Ureter (tissue), 1 donor: ENCODE results near the gene RERG. TPM values are rescaled to one million over a fixed set of nuclear protein-coding genes. Genes with fewer than 3 reads are reported as not detected.
"Not testable (repeated sequence)": the region's sequence is repeated elsewhere in the genome, so short reads cannot be mapped to it uniquely, and the experiment has no call there.

Source experiments
- DNase-seq: peaks from one replicate; pipeline ENCODE4 v3.0.0-alpha.2; 2020; ENCODE audit warnings: low spot score
- total RNA-seq: library from RNA; stranded (reverse); gene quantifications from one replicate; pipeline ENCODE4 v1.2.4, GENCODE V29; 2023
- donor health status: DM: yes; HTN: yes; CAD: no.

Gene RERG
- total RNA-seq, 1 donor from 2014 or later, result 22.2 TPM

DNA sequence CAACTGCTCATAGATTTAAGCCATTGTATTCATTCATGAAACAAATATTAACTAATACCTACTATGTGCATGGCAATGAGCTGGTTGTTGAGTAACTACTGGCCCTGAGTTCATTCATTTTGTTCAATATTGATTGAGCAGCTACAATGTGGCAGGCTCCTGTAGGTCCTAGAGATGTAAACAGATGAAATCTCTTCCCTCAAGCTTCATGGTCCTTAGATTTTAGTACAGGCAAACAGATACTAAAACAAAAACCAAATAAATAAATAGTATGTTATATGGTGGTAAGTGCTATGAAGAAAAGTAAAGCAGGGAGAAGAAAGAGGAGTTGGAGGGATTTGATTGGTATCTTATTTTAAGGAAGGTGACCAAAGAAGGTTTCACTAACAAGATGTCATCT, 77.8 kb downstream of the RERG start:
- DNase-seq, result no peak

DNA sequence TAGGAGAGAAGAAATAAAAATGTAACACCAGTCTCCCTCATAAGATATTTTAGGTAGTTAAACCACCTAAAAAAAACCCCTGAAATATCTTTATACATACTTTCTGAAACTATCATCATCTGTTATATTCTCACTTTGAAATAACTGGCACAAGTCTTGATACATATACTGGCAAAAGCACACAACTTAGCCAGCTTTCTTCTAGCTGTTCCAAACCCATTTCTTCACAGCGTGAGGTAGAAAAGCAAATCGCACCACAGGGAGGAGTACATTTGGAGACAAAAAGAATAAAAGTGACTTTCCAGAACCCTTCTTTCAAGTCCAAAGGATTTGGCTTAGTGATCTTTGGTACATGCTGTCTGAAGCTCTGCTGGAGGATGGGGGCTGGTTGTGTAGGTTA, 78.5 kb downstream of the RERG start:
- DNase-seq, result no peak

DNA sequence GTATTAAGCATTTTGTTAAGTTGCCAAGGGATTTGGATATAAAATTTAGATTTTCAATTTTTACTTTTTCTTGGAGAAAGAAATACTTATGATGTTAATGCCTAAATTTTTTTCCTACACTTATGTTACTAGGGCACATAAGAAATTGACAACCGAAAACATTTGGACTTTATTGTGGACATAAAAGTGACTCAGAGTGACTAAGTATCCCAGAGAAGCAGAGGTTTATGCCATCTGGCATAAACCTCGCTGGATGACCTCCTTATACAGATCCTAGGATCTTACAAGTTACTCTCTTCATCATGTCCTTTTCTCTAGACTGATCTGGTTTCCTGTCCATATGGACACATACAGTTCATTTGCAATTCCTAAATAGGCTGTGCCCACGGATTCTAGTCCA, 89.8 kb downstream of the RERG start:
- no peak for DNase-seq

DNA sequence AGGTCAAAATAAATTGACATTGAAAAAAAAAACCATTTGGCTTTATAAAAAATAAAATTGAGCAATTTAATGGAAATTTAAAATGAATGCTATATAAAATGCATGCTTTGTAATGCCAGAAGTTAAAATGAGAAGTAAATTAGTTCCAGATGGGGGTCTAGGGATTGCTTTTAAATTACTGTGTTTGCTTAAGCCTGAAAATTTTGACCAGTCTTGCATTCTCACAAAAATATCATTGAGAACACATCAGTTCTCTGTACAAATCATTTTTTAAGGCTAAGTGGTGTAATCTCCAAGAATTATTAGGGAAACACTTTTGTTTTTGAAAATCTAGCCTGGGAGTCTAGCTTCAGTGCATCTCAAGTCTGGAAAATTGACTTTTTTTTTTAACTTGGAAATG, 90.7 kb downstream of the RERG start:
- DNase-seq, result no peak

DNA sequence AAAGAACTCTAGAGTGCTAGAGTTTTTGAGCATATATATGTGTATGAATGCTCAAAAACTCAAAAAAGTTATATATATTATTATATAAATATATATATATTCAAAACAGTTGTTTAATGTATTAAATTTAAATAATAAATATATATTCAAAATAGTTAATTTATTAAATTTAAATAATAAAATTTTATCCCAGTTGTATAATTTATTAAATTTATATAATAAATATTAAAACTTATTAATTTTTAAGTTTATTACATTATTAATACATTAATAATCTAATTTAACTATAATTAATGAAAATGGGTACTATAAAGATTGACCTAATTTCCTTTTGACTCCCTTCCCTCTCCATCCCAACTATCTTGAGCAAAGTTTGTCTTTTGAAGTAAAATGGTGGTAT, 97.8 kb downstream of the RERG start:
- no peak for DNase-seq

DNA sequence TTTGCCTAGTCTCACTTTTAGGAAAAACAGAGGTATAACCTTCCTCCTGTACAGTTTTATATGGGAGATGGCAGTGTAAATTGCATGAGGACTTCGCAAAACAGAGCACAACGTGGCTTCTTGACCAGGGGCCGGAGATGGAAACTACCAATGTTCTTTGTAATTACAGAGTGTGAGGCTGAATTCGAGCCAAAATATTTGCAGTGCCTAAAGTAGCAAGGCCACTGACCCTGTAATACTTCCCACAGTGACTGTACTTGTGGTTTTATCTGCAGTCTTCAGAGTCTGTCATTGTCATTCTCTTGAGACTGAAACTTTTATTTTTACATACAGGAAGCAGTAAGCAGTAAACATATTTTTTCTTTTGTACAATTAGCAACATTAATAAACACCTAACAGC, 98.9 kb downstream of the RERG start:
- DNase-seq, result no peak

DNA sequence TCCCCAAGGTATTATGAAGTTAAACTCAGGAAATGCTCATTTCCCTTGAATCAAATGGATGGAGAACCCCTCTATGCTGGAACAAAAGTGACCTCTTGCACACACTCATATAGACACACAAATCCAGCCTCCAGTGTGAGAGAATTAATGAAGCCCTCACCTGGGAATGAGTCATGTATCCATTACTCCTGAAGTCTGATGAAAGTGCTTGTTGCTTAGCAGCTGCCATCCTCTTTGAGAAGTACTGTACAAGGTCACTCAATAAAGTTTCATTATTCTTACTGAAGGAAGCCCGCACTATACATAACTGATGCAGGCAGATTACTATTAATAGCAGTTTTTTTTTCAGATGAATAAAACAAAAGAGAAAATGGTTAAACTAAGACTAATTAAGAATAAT, 102.3 kb downstream of the RERG start:
- no peak for DNase-seq

DNA sequence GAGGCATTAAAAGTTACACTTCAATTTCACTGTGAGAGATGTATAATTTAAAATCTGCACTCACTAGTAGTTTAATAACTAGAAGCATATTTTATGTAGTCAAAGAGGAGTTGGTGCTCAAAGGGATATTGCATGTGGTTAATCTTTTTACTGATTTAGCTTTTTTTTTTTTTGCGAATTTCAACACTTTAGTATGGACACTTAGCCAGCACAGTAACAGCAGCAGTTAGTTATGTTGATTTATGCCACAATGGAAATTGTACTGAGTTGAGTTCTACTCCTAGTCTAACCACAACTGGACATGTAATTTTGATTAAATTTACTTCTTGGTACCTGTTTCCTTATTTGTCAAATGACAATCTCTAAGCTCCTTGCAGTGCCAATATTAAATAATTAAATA, 104.2 kb downstream of the RERG start:
- DNase-seq, result no peak

DNA sequence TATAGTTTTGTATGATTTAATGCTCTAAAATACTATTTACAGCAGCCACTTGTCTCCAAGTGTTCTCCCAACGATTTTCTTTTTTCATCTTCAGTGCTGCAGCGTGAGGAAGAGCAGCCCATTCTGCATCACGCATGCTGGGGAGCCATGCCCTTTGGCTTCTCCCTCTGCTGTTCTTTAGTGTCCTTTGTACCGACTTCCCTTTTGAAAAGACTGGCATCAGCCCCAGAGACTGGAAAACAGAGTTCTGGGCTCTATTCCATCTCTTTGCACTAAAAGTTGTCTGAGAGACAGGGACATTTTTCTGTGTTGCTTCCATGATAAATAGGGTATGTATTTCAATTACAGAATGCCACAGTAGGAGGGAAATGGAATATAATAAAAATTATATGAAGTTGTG, 105.1 kb downstream of the RERG start:
- DNase-seq, result no peak

DNA sequence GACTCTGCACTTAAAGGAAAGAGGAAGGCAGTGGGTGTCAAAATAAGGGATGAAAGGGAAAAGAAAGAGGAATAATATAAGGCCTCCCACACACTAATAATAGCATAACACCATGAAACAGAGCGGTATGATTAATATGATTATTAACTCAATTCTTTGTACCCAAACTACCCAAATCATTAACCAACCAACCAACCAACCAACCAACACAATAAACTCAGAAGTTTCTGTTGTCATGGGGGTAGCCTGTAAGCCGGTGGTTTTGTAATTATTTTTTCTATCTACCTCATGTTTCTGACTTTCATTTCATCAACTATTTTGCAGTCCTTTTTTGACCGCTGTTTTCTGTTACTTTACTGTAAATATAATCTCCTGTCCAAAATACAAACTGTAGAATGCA, 105.8 kb downstream of the RERG start:
- no peak for DNase-seq

DNA sequence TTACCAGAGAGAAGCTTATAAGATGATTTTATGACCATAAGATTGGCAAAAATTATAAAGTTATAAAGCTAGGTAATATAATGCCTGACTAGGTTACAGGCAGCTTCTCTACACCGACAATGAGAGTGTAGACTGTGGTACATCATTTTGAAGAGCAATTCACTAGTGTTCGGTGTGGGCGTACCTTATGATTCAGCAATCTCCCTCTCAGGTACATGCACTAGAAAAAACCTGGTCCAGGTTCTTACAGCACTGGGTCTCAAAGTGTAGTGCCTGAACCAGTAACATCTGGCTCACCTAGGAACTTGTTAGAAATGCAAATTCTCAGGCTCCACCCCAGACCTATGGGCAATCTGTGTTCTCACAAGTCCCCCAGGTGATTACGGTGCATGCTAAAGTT, 106.7 kb downstream of the RERG start:
- DNase-seq, result no peak

DNA sequence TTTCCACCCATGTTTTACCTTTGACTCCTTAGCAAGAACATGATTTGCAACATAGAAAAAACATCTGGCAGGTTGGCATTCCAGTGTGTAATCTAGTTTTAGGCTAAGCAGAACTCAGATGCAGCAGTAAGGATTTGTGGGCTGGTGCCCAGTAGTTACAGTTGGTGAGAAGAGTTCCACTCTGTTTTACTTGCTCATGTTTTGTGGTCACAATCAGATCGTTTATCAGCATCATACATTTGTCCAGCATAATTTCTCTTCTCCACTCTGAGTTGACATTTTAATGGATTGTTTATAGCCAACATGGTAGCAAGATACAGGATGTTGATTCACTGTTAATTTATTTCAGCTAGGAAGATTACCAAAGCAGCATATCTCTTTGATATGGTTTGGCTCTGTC, 128.4 kb downstream of the RERG start:
- DNase-seq, result no peak

DNA sequence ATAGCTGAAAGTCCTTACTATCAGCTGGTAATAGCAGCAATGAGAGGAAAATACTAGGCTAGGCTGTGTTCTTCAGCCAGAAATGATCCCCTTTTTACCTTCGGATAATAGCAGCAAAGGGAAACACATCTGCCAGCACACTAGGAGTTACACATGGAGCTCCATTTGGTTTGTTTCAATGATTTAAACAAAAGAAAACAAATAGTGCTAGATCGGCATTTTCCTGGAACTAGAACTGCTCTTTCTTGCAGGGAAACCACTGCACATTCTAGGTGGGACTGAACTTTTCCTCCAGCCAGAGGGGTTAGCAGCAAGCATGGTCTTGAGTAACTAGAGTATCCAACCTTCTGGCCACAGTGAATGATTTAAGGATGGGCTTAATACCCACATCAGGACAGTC, 130.8 kb downstream of the RERG start:
- no peak for DNase-seq

DNA sequence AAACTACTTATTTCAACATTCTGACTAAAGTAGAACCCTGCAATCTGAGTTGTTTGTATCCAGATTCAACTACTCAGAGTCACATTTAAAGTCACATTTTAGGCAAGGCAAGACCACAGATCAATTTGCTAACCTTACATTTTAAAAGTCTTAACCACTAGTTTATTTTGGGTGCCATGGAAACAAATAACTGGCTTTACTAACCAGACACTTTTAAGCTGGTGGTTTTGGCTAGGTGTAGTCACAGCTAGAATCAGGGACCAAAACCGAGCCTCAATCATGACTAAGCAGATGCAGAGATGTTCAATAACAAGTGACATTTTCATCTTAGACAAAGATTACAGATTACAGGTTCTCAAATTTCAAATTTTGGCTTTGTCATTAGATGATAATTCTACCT, 133.1 kb downstream of the RERG start:
- no peak for DNase-seq

DNA sequence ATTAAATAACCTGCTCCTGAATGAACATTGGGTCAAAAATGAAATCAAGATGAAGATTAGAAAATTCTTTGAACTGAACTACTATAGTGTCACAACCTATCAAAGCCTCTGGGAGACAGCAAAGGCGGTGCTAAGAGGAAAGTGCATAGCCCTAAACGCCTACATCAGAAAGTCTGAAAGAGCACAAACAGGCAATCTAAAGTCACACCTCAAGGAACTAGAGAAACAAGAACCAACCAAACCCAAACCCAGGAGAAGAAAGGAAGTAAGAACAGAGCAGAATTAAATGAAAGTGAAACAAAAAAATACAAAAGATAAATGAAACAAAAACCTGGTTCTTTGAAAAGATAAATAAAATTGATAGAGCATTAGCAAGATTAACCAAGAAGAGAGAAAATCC, 143.5 kb downstream of the RERG start:
- not testable (repeated sequence) for DNase-seq

DNA sequence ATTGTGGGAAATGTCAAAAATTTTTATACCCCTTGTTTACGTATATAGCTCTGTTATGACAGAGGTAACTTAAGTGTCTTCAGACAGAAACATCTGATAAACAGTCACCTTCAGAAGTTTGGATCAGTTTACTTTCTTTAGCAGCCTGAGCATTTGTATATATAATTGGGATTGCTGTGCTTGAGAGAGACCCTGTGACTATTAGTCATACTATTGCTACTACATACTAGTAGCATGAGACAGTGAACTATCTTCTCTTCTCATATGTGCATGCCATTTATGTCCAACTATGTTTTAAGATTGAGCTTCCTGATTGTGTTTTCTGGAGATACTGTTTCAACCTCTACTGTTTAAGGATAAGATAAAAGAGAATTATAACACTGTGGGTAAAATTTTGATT, 146.9 kb downstream of the RERG start:
- no peak for DNase-seq

DNA sequence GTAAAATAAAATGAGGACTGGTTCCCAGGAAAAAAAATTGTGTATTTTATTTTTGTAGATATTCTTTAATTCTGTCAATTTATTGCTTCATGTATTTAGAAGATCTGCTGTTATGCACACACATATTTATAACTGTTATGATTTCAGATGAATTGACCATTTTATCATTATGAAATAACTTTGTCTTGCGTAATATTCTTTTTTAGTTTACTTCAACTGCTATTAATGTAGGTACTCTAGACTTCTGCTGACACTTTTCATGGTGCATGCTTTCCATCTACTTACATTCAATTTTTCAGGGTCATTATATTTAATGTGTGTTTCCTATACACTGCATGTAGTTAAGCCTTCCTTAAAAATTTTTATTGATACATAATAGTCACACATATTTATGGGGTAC, 162.1 kb downstream of the RERG start:
- no peak for DNase-seq

Other genes starting within 250 kb of the RERG start
- not detected for gene PDE6H, start 248.4 kb downstream of the RERG start, total RNA-seq
- 3.0 TPM for gene PTPRO, start 101.1 kb upstream of the RERG start, total RNA-seq